HFF-Myc (cell line): Measurements from ENCODE around the gene RETREG3.

Source experiments
- DNase-seq: peaks from one replicate; pipeline ENCODE4 v3.0.0-alpha.2; 2011; ENCODE audit warnings: low read depth; ENCODE audit errors: extremely low read depth
- H3K4me3 ChIP-seq: replicated peaks from 2 replicates; pipeline ENCODE4 v1.5.1; 2011; ENCODE audit warnings: low read depth, mild to moderate bottlenecking, control low read depth, low read length
- CTCF ChIP-seq: IDR thresholded peaks from 2 replicates; pipeline ENCODE4 v1.5.1; 2012; ENCODE audit warnings: mild to moderate bottlenecking, low read depth, low read length, control low read depth; ENCODE audit errors: missing control alignments

The RETREG3 gene

GRCh38 chr17:42609182-42609813, at the start of gene RETREG3, which contains the start of gene TUBG1:
TSS of gene RETREG3 (minus strand) at chr17:42609374. CDS start at chr17:42609324, 50 bp downstream.
TSS of gene TUBG1 (plus strand) at chr17:42609683. CDS start at chr17:42609738, 55 bp downstream.
- peak; percentile 33 for TF ChIP-seq CTCF
- peak; percentile 98 for DNase-seq

GRCh38 chr17:42657824-42658588, 48.8 kb upstream of the RETREG3 start:
- no peak for TF ChIP-seq CTCF
- H3K4me3 ChIP-seq, result no peak overlapping the region

More at GRCh38 chr17:42609182-42609813, at the start of gene RETREG3, which contains the start of gene TUBG1:
- peak within 1 kb of the TSS; percentile 68 for H3K4me3 ChIP-seq

GRCh38 chr17:42655528-42655927, 46.4 kb upstream of the RETREG3 start:
- H3K4me3 ChIP-seq, result no peak overlapping the region
- TF ChIP-seq CTCF, result no peak
- DNase-seq, result no peak

More at GRCh38 chr17:42657824-42658588, 48.8 kb upstream of the RETREG3 start:
- DNase-seq, result no peak

GRCh38 chr17:42653179-42654124, 44.3 kb upstream of the RETREG3 start:
- peak; percentile 74 for DNase-seq
- H3K4me3 ChIP-seq, result peak overlapping the region; percentile 40
- no peak for TF ChIP-seq CTCF

- no peak overlapping the region for H3K4me3 ChIP-seq
- no peak for TF ChIP-seq CTCF
- DNase-seq, result no peak
These were observed 42.2 kb upstream of the RETREG3 start for GRCh38 chr17:42651392-42651791.

GRCh38 chr17:42647778-42648177, 38.6 kb upstream of the RETREG3 start:
- no peak overlapping the region for H3K4me3 ChIP-seq
- no peak for TF ChIP-seq CTCF
- DNase-seq, result no peak
